GM19397 (cell line): ENCODE results near the gene ESPNL.

Experiments used
- ATAC-seq: cut with Tn5 transposase; IDR thresholded peaks from one replicate; pipeline ENCODE4 v1.9.1; 2021; ENCODE audit warnings: mild to moderate bottlenecking, moderate library complexity; ENCODE audit not compliant: unreplicated experiment

The ESPNL gene

GRCh38 chr2:238139196-238140039 lies 39.3 kb downstream of the ESPNL start:
- ATAC-seq: no peak

- no peak for ATAC-seq
Measured at GRCh38 chr2:238140040-238140439, 39.9 kb downstream of the ESPNL start.

- no peak for ATAC-seq
Measured at GRCh38 chr2:238140721-238141540, 40.8 kb downstream of the ESPNL start.

DNA sequence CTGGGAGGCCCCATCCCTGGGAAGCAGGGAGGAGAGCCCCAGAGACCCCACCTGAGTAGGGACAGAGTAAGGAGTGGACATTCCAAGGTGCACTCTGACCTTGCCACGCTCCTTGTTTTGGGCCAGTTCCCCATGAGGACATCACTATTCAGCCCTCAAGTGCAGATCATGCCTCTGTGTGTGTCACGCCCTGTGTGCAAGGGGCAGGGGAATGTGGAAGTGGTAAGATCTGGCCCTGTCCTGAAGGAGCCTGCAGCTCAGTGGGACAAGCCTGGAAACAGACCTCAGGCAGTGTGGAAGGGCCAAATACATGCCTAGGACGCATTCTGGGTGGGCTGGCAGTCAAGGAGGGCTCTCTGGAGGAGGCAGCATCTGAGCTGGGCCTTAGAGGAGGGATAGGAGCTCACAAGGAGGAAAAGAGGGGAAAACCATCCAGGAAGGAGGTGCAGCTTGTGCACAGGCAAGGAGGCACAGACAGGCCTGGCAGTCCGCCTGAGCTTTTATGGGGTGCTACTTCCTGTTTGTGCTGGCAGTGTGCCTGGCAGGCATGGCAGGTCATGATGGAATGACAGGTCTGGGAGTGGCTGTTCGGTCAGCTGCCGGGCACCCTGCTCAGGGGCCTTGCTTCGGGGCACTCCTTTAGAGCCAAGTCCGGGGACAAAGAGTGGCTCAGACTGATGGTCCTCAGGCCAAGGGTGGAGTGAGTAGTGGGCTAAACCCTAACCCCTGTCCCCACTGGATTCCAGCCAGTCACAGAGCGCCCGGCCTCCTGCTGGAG lies 41.6 kb downstream of the ESPNL start:
- no peak for ATAC-seq

DNA sequence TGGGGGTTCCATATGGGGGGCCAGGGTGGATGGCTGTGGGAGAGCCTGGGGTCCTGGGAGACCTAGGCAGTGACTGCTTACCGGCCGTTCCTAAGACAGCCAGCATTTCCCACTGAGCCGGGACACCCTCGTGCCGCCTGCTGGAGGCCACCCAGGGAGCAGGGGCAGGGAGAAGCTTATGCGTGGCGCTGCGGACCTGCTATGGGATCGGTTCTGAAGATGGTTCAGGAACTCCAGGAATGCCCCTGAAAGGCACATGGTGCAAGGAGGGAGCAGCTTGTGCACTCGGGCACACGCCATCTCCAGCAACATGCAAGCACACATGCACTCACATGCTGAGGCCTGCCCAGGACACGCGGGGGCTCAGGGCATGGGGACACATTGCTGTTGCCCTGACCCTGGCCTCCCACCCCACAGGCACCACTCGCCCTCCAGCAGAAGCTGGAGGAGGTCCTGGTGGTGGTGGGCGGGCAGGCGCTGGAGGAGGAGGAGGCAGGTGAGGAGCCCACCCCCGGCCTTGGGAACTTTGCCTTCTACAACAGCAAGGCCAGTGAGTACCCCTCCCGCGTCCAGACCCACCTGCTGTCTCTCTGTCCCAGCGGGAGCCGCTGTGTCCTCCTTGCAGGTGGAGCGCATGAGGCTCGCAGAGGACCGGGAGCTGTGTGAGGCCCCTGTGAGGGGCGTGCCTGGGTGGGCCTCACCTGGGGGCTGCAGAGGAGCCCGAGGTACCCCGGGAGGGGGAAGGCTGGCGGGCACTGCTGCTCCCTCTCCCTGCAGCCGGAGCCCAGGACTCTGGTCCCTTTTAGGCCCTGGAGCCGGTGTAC lies 42.5 kb downstream of the ESPNL start:
- ATAC-seq: no peak

GRCh38 chr2:238143239-238143951 lies 43.3 kb downstream of the ESPNL start:
- no peak for ATAC-seq

DNA sequence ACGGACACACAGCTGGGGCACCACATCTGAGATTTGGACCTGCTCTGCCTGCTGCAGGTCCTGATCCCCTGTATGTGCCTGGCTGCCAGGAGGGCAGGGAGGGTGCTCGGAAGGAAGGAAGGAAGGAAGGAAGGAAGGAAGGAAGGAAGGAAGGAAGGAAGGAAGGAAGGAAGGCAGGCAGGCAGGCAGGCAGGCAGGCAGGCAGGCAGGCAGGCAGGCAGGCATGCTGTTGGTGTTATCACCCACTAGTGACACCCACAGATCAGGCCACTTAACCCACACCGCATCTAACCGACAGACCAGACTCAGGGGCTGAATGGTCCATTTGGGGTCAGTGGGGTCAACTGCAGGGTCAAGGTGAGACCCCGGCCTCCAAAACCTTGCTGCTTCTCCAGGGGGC lies 44.1 kb downstream of the ESPNL start:
- no peak for ATAC-seq

DNA sequence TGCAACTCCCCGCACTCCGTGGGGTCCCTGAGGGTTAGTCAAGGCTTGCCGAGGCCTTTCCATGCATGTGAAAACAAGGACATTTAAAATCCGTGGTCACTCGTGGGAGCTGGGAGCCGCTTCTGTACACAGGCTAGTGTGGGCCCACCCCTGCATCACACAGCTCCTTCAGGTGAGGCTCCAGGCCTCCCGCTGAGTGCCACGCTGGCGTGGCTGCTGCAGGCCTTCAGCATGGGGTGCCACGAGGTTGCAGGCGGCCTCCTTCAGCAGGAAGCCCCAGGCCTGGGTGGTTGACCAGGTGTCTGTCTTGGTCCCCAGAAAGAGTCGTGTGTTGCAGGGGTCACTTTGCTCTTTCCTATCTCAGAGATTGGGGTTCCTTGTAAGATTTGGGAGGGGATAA lies 44.9 kb downstream of the ESPNL start:
- no peak for ATAC-seq

GRCh38 chr2:238145851-238146250 lies 45.7 kb downstream of the ESPNL start:
- no peak for ATAC-seq

- no peak for ATAC-seq
Measured at GRCh38 chr2:238146884-238147544, 46.9 kb downstream of the ESPNL start.

GRCh38 chr2:238148981-238149380 lies 48.8 kb downstream of the ESPNL start:
- no peak for ATAC-seq

DNA sequence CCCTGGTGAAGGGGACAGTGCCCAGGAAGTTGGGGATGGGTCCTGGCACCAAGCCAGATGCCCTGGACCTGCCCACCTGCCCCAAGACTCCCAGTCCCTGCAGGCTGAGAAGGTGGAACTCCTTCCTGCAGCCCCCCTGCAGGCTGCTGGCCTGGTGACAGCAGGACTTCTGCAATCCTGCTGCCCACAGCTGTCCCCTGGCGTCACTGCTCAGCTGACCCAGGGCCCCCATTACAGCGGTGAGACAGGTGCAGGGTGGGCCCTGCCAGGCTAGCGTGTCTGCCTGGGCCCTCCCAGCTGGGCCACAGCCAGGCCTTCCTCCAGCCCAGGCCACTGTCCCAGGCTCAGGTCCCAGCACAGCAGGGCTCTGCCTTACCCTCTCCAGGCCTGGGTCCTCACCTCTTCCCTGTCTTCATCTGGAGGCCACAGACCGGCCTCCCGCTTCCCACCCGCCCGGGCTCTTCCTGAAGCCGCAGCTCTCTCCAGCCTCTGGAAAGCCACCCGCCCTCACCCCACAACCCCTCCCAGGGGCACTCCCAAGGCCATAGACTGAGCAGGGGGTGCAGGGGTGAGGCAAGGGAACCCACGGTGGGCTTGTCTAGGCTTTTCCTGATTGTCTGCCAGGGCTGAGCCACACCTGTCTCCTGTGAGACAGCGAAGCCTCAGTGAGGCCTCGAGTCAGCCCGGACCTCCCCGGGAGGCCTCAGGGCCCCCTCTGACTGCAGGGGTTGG lies 49.9 kb downstream of the ESPNL start:
- ATAC-seq: no peak

DNA sequence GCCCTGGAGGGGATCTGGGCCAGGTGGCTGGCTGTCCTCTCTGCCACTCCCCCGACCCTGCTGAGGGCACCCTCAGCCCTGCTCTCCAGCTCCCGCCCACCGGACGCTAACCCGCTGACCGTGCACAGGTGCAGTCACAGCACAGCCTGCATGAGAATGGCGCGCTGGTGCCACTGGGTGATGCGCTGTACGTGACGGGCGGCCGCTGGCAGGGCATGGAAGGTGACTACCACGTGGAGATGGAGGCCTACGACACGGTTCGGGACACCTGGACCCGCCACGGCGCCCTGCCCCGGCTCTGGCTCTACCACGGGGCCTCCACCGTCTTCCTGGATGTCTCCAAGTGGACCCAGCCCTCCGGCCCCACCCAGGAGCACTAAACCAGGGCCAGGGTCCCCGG lies 50.5 kb downstream of the ESPNL start:
- no peak for ATAC-seq

- ATAC-seq: no peak
Measured at GRCh38 chr2:238151205-238151604, 51.1 kb downstream of the ESPNL start.

DNA sequence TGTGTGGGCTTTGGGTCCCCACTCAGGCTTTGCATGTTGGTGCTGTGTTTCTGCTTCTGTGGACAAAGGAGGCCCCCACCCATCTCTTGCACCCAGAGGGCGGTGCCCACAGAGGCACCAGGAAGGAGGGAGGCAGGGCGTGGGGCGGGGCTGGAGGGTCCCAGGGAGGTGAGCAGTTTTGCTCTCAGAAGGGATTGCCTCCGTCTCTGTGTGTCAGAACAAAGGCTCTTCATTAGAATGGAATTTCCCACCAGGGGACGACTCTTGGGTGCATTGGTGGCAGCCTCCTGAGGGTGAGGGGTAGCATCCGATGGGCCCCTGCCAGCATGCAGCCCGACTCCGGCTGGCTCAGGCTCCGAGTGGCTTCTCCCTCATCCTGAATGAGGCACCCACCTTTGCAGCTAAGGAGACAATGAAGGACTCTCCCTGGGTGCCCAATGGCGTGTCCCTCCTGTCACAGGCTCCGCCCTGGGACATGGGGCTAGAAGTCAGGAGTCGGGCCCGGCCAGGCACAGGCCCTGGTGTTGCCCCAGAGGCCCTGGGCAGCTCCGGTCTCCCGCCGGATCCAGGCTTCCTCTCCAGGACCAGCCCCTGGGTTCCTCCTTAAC lies 51.6 kb downstream of the ESPNL start:
- ATAC-seq: no peak

DNA sequence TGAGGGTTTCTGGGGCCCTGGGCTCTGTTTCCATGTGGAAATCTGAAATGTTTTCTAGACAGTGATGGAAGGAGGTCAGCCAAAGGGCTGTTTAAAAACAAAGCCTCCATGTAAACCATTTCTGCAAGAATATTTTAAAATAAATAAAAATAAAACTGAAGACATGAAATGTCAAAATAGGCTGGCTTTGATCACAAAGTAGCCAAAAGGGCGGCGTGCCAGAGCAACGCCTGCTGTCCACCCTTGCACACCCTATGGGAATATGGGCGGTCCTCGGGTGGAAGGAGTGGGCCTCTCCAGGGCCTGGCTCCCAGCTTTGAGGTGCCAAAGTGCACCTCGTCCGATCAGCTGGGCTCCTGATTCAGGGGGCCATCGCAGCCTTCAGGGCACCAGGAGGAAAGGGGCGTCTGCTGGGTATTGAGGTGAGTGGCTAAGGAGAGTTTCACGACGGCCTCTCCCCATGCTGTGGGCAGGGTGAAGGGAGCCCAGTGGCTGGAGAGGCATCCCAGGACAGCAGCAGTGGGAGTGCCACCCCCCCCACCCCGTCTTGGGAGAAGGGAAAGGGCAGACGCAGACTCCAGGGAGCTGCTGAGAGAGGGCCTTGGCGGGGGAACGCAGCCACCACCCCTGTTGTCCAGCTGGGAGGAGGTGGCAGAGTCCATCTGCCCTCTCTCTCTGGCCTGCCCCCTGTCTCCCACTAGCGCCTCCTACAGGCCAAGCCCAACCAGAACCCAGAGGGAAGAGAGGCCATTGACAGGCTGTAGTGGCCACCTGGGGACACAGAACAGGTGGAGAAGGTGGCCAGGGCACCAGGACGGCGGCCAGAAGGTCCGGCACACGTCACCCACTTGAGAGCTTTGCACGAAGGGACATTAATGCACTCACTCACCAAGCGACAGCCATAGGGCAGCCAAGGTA lies 52.9 kb downstream of the ESPNL start:
- no peak for ATAC-seq

DNA sequence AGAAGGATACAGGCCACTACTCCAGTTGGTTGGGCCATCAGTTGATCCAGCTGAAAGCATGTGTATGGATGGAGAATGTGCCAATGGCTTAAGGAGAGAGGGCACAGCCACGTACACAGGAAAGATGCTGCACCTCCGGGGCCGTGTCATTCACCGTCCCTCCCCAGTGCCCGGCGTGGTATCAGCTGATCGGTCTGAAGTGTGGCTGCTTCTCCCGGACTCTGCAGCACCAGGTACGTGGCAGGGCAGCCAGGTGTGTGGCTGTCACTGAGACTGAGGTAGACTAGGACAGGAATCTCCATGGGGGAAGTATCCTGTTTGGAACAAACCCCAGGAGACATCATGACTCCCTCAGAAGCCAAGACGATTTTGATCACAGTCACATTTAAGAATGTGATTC lies 54.4 kb downstream of the ESPNL start:
- ATAC-seq: no peak
